ENCODE measurements around the gene METTL25B. TPM values are rescaled to one million over a fixed set of nuclear protein-coding genes. Genes with fewer than 3 reads are reported as not detected.

METTL25B gene
- total and polyA plus RNA-seq, 10 of the 15 experiments (the other 5 are each of a cell fraction or from before 2014, with no cell fraction given), result 5.9 to 25.2 (median 13.5) TPM

GRCh38 chr1:156726549-156727226 lies 1.6 kb upstream of the METTL25B start (continued):
- TF ChIP-seq CTCF (IDR thresholded peaks at IDR 0.05 in 2 of 3, conservative IDR thresholded peaks at IDR 0.05 in 1 of 3; ENCODE audit: control insufficient read depth in 2 of 3, extremely low read depth in 1 of 3, insufficient read depth in 1 of 3, low read depth in 3 of 3, low read length in 3 of 3) (peak; percentile 71 to 75 (median 72)), SMARCA5 (IDR thresholded peaks at IDR 0.05) (peak; percentile 83; the same call in 1 of the 2 replicates), IKZF1 (conservative IDR thresholded peaks at IDR 0.05) (0 out of 2 replicates have a peak, but pooled peaks have one; percentile 7), RELA (IDR thresholded peaks at IDR 0.05; ENCODE audit: borderline replicate concordance, partially characterized antibody) (peak; percentile 12), RAD21 (IDR thresholded peaks at IDR 0.05; ENCODE audit: insufficient read depth, low read depth, low read length) (peak; percentile 73), GATAD2B (conservative IDR thresholded peaks at IDR 0.05; ENCODE audit: low read depth) (no peak), MAX (IDR thresholded peaks at IDR 0.05; ENCODE audit: low read depth, low read length) (no peak), TCF3 (IDR thresholded peaks at IDR 0.05; ENCODE audit: borderline replicate concordance, insufficient read depth, low read depth, low read length) (no peak), RAD51 (IDR thresholded peaks at IDR 0.05) (no peak), NR2F1 (conservative IDR thresholded peaks at IDR 0.05) (no peak), NBN (IDR thresholded peaks at IDR 0.05) (peak; percentile 36; the same call in 1 of the 2 replicates), MXI1 (IDR thresholded peaks at IDR 0.05; ENCODE audit: low read depth, low read length) (peak; percentile 33; the same call in 1 of the 2 replicates), NKRF (conservative IDR thresholded peaks at IDR 0.05) (0 out of 2 replicates have a peak, but pooled peaks have one; percentile 45), LARP7 (IDR thresholded peaks at IDR 0.05) (0 out of 2 replicates have a peak, but pooled peaks have one; percentile 47)

Measured in GM12878 (cell line).